ENCODE measurements around the gene ADAM33.

Gene ADAM33

DNA sequence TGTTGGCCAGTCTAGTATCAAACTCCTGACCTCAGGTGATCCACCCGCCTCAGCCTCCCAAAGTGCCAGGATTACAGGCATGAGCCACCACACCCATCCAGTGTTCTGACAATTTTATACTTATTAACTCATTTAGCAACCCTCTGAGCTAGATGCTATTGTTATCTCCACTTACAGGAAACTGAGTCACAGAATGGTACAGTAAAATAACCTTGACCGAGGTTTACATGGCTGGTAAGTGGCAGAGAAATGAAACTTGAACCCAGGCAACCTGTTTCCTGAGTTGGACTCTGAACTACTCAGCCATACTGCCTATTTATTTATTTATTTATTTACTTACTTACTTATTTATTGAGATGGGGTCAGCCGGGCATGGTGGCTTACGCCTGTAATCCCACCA, 37.2 kb upstream of the ADAM33 start:
- H3K27ac Mint-ChIP-seq: no peak overlapping the region
- H3K9me3 Mint-ChIP-seq: no peaks in the 10 kb centered on the region
- H3K27me3 Mint-ChIP-seq: peaks cover 8% of the 10 kb centered on the region
- peaks cover 40% of the 10 kb centered on the region for H3K4me1 Mint-ChIP-seq (ENCODE audit: low read depth)
- H3K36me3 Mint-ChIP-seq (ENCODE audit: low read depth): no peaks in the 10 kb centered on the region
- H3K4me3 Mint-ChIP-seq: no peak overlapping the region
- intact Hi-C loops (cut with micrococcal nuclease): no loop called here

DNA sequence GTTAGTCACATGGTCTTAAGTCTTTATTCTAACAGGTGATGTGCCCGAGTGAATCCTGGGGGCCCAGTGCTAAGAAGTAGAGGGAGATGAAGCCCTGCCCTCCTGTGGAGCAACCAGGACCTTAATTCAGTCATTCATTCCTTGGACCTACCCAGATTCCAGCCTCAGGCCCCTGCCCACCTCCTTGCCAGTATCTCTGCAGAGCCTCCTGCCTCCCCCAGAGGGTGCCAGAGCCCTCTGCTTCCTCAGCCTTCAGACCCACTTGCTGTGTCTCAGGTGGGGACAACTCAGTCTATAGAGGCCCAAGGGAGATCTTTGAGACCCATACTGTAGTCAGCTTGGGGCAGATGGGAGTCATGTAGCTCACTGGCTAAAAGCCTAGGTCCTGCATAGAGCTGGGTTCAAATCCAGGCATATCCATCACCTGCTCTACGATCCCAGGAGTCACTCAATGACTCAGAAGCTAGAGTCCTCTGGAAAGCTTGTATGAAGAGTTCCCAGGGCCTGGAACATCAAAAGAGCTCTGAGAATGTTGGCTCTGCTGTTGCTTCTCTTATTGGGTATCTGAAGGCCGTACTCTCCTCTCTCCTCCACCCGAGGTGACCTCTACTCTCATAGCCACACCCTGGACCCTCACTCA, 34.5 kb upstream of the ADAM33 start:
- peaks cover 7% of the 10 kb centered on the region for H3K27me3 Mint-ChIP-seq
- intact Hi-C loops (cut with micrococcal nuclease): no loop called here
- no peaks in the 10 kb centered on the region for H3K9me3 Mint-ChIP-seq
- peak overlapping the region; percentile 15 for H3K27ac Mint-ChIP-seq
- no peak overlapping the region for H3K4me3 Mint-ChIP-seq
- H3K36me3 Mint-ChIP-seq (ENCODE audit: low read depth): peaks cover 13% of the 10 kb centered on the region
- peaks cover 66% of the 10 kb centered on the region for H3K4me1 Mint-ChIP-seq (ENCODE audit: low read depth)

DNA sequence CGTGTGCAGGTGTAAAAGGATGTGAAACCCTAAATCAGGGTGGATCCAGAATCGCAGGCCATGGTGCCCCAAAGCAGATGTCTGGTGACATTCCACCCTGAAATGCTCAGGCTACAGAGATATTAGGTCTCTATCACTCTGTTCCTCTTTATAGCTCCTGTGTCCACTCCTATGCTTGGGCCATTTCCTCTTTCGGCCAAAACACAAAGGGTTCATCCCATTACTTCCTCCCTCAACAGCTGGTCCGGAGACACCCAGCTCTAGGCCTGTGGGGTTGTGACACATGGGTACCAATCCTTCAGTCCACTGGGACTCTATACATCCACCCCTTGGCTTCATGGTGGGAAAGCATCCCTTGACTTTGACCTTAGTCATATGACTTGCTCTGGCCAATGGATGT, 32.3 kb upstream of the ADAM33 start:
- intact Hi-C loops (cut with micrococcal nuclease): loop anchor here (5.0 kb wide), 1 partner anchor 152 kb away; no protein-coding TSS in a partner anchor
- peaks cover 3% of the 10 kb centered on the region for H3K27me3 Mint-ChIP-seq

DNA sequence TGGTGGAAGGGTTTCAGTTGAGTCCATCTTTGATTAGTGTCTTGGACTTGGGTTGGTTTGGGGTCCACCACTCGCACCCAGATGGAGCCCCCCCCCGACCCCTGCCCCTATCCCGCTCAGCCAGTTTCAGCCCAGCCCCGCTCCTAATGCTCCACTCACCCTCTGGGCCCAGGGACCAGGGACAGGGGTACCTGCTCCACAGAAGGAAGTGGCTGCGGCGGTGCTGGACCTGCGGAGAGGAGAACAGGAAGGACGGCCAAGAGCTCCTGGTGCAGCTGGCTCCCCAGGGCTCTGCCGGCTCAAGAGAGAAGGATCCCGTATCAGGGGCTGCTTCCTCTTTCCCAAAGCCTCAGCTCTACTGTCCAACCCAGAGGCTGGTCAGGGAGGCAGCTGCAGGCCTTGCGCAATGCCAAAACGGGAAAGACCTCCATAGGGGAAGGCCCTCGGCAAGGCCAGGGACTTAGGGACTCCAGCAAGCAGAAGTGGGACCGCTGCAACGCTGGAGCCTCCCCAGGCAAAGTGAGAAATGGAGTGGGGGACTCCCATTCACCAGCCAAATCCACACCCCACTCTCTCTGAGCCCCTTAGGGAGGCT, 30.6 kb upstream of the ADAM33 start, which contains the start of gene SIGLEC1:
TSS of gene SIGLEC1 (minus strand) at position 322 of the 595 bp plus-strand sequence. CDS start 5,472 bp downstream, outside the sequence.
- Mint-ChIP-seq H3K27me3 (no peaks in the 10 kb centered on the region), H3K9me3 (no peaks in the 10 kb centered on the region), H3K36me3 (ENCODE audit: low read depth) (peaks cover 47% of the 10 kb centered on the region), H3K4me3 (peak within 1 kb of the TSS; percentile 92), H3K4me1 (ENCODE audit: low read depth) (peaks cover 90% of the 10 kb centered on the region), H3K27ac (peak within 1 kb of the TSS; percentile 80)
- intact Hi-C loops (cut with micrococcal nuclease): loop anchor here (2.0 to 5.0 kb wide), 2 partner anchors 40 to 150 kb away; no protein-coding TSS in a partner anchor

More for the DNA sequence above, 32.3 kb upstream of the ADAM33 start:
- H3K36me3 Mint-ChIP-seq (ENCODE audit: low read depth): peaks cover 30% of the 10 kb centered on the region
- no peak overlapping the region for H3K4me3 Mint-ChIP-seq
- H3K27ac Mint-ChIP-seq: peak overlapping the region; percentile 80
- H3K9me3 Mint-ChIP-seq: no peaks in the 10 kb centered on the region
- peaks cover 79% of the 10 kb centered on the region for H3K4me1 Mint-ChIP-seq (ENCODE audit: low read depth)

DNA sequence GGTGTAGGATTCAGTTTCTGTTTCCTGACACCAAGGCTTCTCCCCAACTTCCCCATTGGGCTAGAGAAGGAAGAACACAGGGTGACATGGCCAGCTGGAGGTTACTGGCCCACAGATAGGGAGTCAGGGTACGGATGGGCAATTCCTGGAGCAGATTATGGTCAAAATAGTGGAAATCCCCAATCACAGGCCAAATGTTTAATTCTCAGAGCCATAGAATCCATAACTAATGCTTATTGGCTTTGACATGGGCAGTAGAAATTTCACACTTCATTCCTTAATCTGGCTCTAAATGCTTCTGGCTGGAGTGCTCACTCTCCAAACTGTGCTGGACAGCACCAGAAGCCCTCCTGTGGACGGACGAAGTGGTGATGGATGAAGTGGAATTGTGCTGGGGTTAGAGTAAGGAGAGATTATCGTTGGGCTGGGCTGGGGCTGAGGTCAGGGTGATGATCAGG, 29.7 kb upstream of the ADAM33 start:
- Mint-ChIP-seq H3K36me3 (ENCODE audit: low read depth) (peaks cover 55% of the 10 kb centered on the region), H3K4me1 (ENCODE audit: low read depth) (peaks cover 86% of the 10 kb centered on the region), H3K27me3 (no peaks in the 10 kb centered on the region), H3K9me3 (no peaks in the 10 kb centered on the region), H3K4me3 (peak overlapping the region; percentile 92), H3K27ac (peak overlapping the region; percentile 80)
- intact Hi-C loops (cut with micrococcal nuclease): loop anchor here (1.0 to 5.0 kb wide), 2 partner anchors 35 to 149 kb away; no protein-coding TSS in a partner anchor

DNA sequence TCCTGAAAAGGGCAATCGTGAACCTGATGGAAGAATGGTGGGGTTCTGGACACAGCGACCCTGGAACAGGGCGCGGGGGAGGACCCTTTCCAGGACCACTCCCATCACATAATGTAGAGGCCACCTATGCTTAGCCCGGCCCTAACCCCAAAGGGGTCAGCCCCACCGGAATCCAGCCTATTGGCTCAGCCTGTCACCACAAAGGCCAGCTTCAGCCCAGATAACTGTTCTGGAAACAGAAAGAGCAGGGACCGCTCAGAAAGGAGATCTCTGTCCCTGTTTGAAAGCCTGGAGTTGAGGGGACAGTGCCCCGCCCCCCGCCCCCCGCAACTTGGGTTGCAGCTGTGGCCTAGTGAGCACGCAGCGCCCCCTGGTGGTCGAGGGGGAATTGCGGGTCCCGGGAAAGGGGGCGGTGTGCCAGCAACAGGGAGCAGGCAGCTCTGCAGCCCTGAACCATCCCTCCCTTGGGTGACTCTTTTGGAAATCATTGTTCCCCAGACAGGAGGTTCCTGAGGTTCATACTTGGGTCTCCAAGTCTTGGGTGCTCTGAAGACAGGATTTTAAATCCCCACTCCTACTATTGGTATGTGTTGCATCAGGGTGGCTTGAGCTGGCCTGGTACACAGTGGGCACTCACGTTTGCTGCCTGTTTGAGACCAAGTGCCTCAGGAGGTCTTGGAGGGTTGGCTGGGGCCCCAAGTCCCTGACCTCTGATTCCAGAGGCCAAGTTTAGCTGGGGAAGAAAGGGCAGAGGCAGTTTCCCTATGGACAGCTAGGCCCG, 29.1 kb upstream of the ADAM33 start:
- peak overlapping the region; percentile 80 for H3K27ac Mint-ChIP-seq
- H3K27me3 Mint-ChIP-seq: peaks cover under 1% of the 10 kb centered on the region
- H3K4me3 Mint-ChIP-seq: peak overlapping the region; percentile 92
- H3K36me3 Mint-ChIP-seq (ENCODE audit: low read depth): peaks cover 62% of the 10 kb centered on the region
- no peaks in the 10 kb centered on the region for H3K9me3 Mint-ChIP-seq
- intact Hi-C loops (cut with micrococcal nuclease): loop anchor here (1.0 to 5.0 kb wide), 2 partner anchors 35 to 149 kb away; no protein-coding TSS in a partner anchor
- H3K4me1 Mint-ChIP-seq (ENCODE audit: low read depth): peaks cover 80% of the 10 kb centered on the region

DNA sequence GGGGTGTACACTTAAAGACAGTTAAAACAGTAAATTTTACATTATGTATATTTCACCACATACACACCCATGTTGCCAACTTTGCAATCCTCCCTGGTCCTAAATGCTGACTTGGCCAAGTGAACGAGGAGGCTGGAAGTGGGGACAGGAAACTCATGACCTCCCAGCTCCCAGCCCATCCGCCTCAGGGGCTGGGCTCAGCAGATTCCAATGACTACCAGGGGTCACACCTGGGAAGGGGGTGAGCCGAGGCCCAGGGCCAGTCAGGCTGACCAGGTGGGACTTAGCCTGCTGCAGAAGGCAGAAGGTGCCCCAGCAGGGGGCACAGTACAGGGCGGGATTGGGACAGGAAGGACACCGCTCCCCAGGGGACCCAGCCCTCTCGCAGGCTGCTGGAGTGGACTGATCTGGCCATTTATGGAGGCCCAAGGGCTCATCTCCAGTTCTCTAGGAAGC, 28.2 kb upstream of the ADAM33 start:
- intact Hi-C loops (cut with micrococcal nuclease): loop anchor here (5.0 kb wide), 1 partner anchor 148 kb away; no protein-coding TSS in a partner anchor
- no peaks in the 10 kb centered on the region for H3K9me3 Mint-ChIP-seq
- H3K27ac Mint-ChIP-seq: peak overlapping the region; percentile 80
- H3K27me3 Mint-ChIP-seq: peaks cover 5% of the 10 kb centered on the region
- peak overlapping the region; percentile 92 for H3K4me3 Mint-ChIP-seq
- peaks cover 75% of the 10 kb centered on the region for H3K4me1 Mint-ChIP-seq (ENCODE audit: low read depth)
- H3K36me3 Mint-ChIP-seq (ENCODE audit: low read depth): peaks cover 70% of the 10 kb centered on the region

DNA sequence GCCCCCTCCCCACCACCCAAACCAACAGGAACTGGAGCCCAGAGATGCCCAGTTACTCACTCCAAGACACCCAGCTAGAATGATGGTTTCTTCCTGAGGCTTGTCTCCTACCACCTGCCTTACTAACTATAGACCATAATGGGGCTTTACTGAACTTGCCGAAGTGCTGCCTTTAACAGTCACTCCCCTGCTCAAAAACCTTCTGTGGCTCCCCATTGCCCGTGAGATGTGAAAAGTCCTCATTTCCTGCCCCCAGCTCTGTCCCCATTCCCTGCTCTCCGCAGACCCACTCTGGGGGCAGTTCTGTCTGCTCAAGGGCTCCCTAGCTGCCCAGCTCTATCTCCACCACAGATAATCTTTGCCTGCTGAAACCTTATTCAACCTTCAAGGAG, 25.7 kb upstream of the ADAM33 start:
- H3K4me1 Mint-ChIP-seq (ENCODE audit: low read depth): peaks cover 52% of the 10 kb centered on the region
- H3K9me3 Mint-ChIP-seq: no peaks in the 10 kb centered on the region
- H3K27ac Mint-ChIP-seq: peak overlapping the region; percentile 3
- peaks cover 95% of the 10 kb centered on the region for H3K36me3 Mint-ChIP-seq (ENCODE audit: low read depth)
- peak overlapping the region; percentile 13 for H3K4me3 Mint-ChIP-seq
- H3K27me3 Mint-ChIP-seq: peaks cover 5% of the 10 kb centered on the region
- intact Hi-C loops (cut with micrococcal nuclease): no loop called here

DNA sequence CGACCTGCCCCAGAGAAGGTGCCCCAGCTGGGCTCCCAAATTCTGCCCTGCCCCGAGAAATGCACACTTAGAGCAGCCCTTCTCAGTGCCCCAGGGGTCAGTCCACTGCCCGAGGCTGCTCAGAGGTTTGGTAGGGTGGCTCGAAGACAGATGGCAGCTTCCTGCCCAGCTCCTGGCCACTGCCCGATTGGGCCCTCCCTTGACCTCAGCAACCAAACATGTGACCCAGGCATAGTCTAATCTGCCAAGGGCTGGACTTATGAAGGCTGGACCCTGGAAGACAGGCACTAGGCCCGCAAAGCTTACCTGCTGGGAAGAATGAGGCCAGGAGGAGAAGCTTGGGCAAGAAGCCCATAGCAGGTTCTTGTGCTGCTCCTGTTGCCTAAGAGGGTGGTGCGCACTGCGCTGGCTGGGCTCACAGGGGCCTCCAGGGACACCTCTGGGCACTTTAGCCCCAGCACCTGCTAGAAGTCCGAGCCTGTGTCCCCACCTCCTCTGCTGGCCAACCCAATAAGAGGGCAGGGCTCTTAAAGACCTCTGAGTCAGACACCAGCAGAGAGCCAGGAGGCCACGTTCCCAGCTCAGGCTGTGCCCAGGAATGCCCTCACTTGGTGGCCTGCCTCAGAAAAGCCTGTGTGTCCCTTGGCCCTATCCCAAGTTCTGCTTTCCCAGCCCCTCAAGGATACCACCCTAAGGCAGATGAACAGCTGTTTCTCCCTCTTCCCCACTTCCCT, 25.1 kb upstream of the ADAM33 start:
- intact Hi-C loops (cut with micrococcal nuclease): no loop called here
- Mint-ChIP-seq H3K4me3 (no peak overlapping the region), H3K4me1 (ENCODE audit: low read depth) (peaks cover 46% of the 10 kb centered on the region), H3K27me3 (peaks cover 5% of the 10 kb centered on the region), H3K27ac (peak overlapping the region; percentile 3), H3K9me3 (no peaks in the 10 kb centered on the region), H3K36me3 (ENCODE audit: low read depth) (peaks cover 95% of the 10 kb centered on the region)

DNA sequence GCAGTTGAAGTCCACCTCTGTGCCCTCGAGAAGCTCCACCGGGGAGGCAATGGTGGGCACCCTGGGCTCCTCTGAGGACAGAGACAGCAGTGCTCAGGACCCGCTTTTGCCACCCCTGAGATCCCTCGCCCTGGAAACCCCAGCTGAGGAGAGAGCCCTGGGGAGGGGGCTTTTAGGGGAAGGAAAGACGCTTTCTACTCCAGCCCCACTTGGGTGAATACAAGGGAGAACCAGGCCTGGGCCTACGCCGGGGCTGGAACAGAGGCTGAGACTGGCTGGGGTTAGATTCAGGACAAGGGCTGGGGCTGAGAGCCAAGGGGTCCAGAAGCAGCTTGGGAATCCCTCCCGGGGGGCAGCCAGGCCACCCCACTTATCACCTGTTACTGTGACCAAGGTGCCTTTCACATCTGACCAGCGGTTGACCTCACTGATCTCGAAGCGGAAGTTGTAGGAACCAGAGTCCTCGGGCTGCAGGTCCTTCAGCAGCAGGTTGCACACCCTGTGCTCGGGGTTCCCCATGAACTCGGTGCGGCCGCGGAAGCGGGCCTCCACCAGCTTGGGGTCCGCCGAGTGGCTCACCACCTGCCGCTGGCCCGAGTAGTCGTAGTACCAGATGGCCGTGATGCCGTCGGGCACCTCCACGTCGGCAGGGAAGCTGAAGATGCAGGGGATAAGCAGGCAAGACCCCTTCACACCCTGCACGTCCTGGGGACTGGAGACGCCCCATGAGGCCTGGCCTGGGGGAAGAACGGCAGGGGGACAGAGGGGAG, 24.3 kb upstream of the ADAM33 start:
- intact Hi-C loops (cut with micrococcal nuclease): no loop called here
- no peak overlapping the region for H3K4me3 Mint-ChIP-seq
- H3K9me3 Mint-ChIP-seq: no peaks in the 10 kb centered on the region
- peaks cover 5% of the 10 kb centered on the region for H3K27me3 Mint-ChIP-seq
- H3K27ac Mint-ChIP-seq: no peak overlapping the region
- peaks cover 95% of the 10 kb centered on the region for H3K36me3 Mint-ChIP-seq (ENCODE audit: low read depth)
- peaks cover 38% of the 10 kb centered on the region for H3K4me1 Mint-ChIP-seq (ENCODE audit: low read depth)

DNA sequence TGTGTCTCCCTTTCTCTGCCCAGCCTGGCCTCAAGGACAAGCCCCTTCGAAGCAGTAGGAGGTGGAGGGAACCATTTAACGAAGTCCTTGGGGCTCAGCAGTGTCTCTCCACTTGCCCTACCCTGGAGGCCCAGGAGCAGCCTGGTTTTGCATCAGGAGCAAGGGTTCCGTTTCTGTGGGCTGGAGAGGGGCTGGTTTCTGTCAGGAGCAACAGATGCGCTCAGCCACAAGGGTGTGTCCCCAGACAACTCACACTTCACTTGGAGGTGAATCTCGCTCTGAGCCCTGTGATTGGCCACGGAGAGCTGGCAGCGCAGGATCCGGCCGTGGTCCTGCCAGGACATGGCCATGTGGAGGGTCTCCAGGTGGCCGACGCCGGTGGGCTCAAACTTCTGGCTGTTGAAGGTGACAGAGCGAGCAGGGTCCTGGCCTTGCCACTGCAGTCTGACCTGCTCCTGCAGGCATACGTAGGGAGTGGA, 23.7 kb upstream of the ADAM33 start:
- peaks cover 32% of the 10 kb centered on the region for H3K4me1 Mint-ChIP-seq (ENCODE audit: low read depth)
- no peaks in the 10 kb centered on the region for H3K9me3 Mint-ChIP-seq
- H3K27ac Mint-ChIP-seq: no peak overlapping the region
- H3K36me3 Mint-ChIP-seq (ENCODE audit: low read depth): peaks cover 100% of the 10 kb centered on the region
- peaks cover 5% of the 10 kb centered on the region for H3K27me3 Mint-ChIP-seq
- intact Hi-C loops (cut with micrococcal nuclease): no loop called here
- H3K4me3 Mint-ChIP-seq: no peak overlapping the region

DNA sequence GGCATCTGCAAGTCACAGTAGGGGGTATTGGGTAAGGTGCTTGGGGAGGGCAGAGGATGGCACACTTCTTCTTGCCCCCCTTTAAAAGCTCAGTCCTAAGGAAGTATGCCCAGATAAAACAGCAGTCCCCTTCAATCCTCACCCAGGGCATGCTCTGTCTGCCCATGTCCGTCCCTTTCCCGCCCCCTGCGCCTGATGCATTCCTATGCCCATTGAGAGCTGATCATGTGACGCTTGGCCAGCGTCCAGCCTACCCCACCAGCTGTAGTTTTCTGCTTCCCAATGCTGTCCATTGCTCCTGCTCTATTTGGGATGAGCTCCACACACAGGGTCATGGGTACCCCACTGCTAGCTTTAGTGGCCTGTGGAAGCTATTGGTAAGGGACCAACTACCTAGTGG, 22.3 kb upstream of the ADAM33 start:
- intact Hi-C loops (cut with micrococcal nuclease): no loop called here
- no peak overlapping the region for H3K4me3 Mint-ChIP-seq
- H3K27me3 Mint-ChIP-seq: peaks cover 5% of the 10 kb centered on the region
- peaks cover 18% of the 10 kb centered on the region for H3K4me1 Mint-ChIP-seq (ENCODE audit: low read depth)
- peaks cover 98% of the 10 kb centered on the region for H3K36me3 Mint-ChIP-seq (ENCODE audit: low read depth)
- no peaks in the 10 kb centered on the region for H3K9me3 Mint-ChIP-seq
- H3K27ac Mint-ChIP-seq: no peak overlapping the region

Measured in dendritic cell treated with granulocyte-macrophage colony-stimulating factor and Interleukin-4, amounts not matched to agents 40 ng/mL and 50 ng/mL, for 4 days (primary cell).